Right cardiac atrium (tissue), 5 donors: ENCODE measurements around the gene PXDN. TPM values are rescaled to one million over a fixed set of nuclear protein-coding genes. Genes with fewer than 3 reads are reported as not detected.
"Not testable (repeated sequence)": the region's sequence is repeated elsewhere in the genome, so short reads cannot be mapped to it uniquely, and the experiment has no call there.

ENCODE experiments used
- ATAC-seq, 2 donors: fragments of 200-7000 bp; cut with Tn5 transposase; one replicate each; pipeline versions ENCODE4 v1.8.0 to v1.9.1; 2020; ENCODE audit warnings: moderate library complexity in 2 of 2, mild to moderate bottlenecking in 1 of 2
- DNase-seq, 3 donors: peaks; one replicate each; pipeline ENCODE4 v3.0.0-alpha.2; 2020
- H3K27ac ChIP-seq: one replicate; pipeline ENCODE4 v1.5.1; 2013; ENCODE audit warnings: mild to moderate bottlenecking, low read length, control low read depth, moderate library complexity
- H3K27me3 ChIP-seq: one replicate; pipeline ENCODE4 v1.6.1; 2013; ENCODE audit not compliant: control insufficient read depth, insufficient read depth
- H3K4me1 ChIP-seq: one replicate; pipeline ENCODE4 v1.6.1; 2013; ENCODE audit warnings: low read length; ENCODE audit not compliant: control insufficient read depth, insufficient read depth
- H3K4me3 ChIP-seq: one replicate; pipeline ENCODE4 v1.5.1; 2013; ENCODE audit warnings: low read length, control low read depth
- H3K9me3 ChIP-seq: one replicate; pipeline ENCODE4 v1.6.1; 2013; ENCODE audit warnings: low read length; ENCODE audit not compliant: control insufficient read depth
- whole genome bisulfite sequencing: extraction: QIAGEN DNeasy Blood & Tissue Kit; methylation state at CpG from one replicate; pipeline ENCODE4 v1.1.7; 2013; 5-methylcytosine and 5-hydroxymethylcytosine counted together
- intact Hi-C, 4 donors: fragments of 100-400 bp; cut with DNase I; formaldehyde crosslinking; loops; one replicate each; pipeline versions ENCODE4 v1.11.0 to v1.14.0; 2022 to 2023
- polyA plus RNA-seq: library from polyadenylated mRNA; stranded (reverse); fragments of 200-250 nt; gene quantifications from one replicate; pipeline ENCODE4 v1.2.3, GENCODE V29; 2013
- total RNA-seq, 4 donors: library from RNA; stranded (reverse); fragmentation: NEBNext Ultra II Directional; extraction: Animal tissue kit (Norgen Biotek cat#: 25700); gene quantifications; one replicate each; pipeline ENCODE4 v1.2.1, GENCODE V29; 2021
- donor health status: healthy with polysubstance abuse.
- donor health status: DM: no; HTN: yes; CAD: no.
- donor health status: DM: no; HTN: no; CAD: no.
- donor health status: DM: no; HTN: yes; CAD: no; lungs with severe emphysema.
- donor health status: DM: yes; HTN: yes; CAD: no.

The PXDN gene
- total and polyA plus RNA-seq, 5 donors: 7.6 to 40.7 (median 18.7) TPM

GRCh38 chr2:1784986-1785617 is 40.8 kb upstream of the PXDN start:
- WGBS: 81% methylated on average over 19 of the region's 19 CpGs
- DNase-seq: no peak
- ATAC-seq: no peak
- Histone ChIP-seq H3K9me3 (no peaks in the 10 kb centered on the region), H3K4me3 (no peak overlapping the region), H3K27me3 (no peaks in the 10 kb centered on the region), H3K27ac (no peak overlapping the region), H3K4me1 (no peaks in the 10 kb centered on the region)
- intact Hi-C loops: no loop called here

- ATAC-seq: peak in 1 of 2 donors; percentile 29
- WGBS: 55% methylated on average over 21 of the region's 21 CpGs
Observed at GRCh38 chr2:1784087-1784486, 39.8 kb upstream of the PXDN start.

GRCh38 chr2:1782514-1782913 is 38.2 kb upstream of the PXDN start:
- DNase-seq: no peak
- ATAC-seq: no peak
- H3K9me3 ChIP-seq: no peaks in the 10 kb centered on the region
- intact Hi-C loops: no loop called here
- H3K27ac ChIP-seq: no peak overlapping the region
- 93% methylated on average over 11 of the region's 11 CpGs for WGBS
- no peaks in the 10 kb centered on the region for H3K4me1 ChIP-seq
- no peak overlapping the region for H3K4me3 ChIP-seq
- no peaks in the 10 kb centered on the region for H3K27me3 ChIP-seq

More at GRCh38 chr2:1784087-1784486, 39.8 kb upstream of the PXDN start:
- Histone ChIP-seq H3K9me3 (no peaks in the 10 kb centered on the region), H3K4me1 (no peaks in the 10 kb centered on the region), H3K4me3 (no peak overlapping the region), H3K27ac (no peak overlapping the region), H3K27me3 (no peaks in the 10 kb centered on the region)
- no peak for DNase-seq
- intact Hi-C loops: no loop called here

- intact Hi-C loops: no loop called here
- Histone ChIP-seq H3K4me3 (no peak overlapping the region), H3K27ac (no peak overlapping the region), H3K27me3 (no peaks in the 10 kb centered on the region), H3K9me3 (no peaks in the 10 kb centered on the region), H3K4me1 (no peaks in the 10 kb centered on the region)
- DNase-seq: no peak
- no peak for ATAC-seq
- 77% methylated on average over 16 of the region's 16 CpGs for WGBS
Observed at GRCh38 chr2:1781291-1782080, 37.2 kb upstream of the PXDN start.

- no peaks in the 10 kb centered on the region for H3K9me3 ChIP-seq
- DNase-seq (no peak), ATAC-seq (no peak)
- no peaks in the 10 kb centered on the region for H3K4me1 ChIP-seq
- H3K27me3 ChIP-seq: no peaks in the 10 kb centered on the region
- intact Hi-C loops: no loop called here
- H3K4me3 ChIP-seq: no peak overlapping the region
- WGBS: 89% methylated on average over 2 of the region's 2 CpGs
- H3K27ac ChIP-seq: no peak overlapping the region
Observed at GRCh38 chr2:1780693-1781092, 36.4 kb upstream of the PXDN start.

GRCh38 chr2:1780054-1780453 is 35.7 kb upstream of the PXDN start:
- ATAC-seq, H3K4me3 ChIP-seq, H3K4me1 ChIP-seq, H3K9me3 ChIP-seq, H3K27ac ChIP-seq, intact Hi-C loops, DNase-seq, H3K27me3 ChIP-seq: not testable (repeated sequence)

GRCh38 chr2:1778566-1778965 is 34.3 kb upstream of the PXDN start:
- intact Hi-C loops: no loop called here
- ATAC-seq: no peak

GRCh38 chr2:1777781-1778180 is 33.5 kb upstream of the PXDN start:
- no peak for DNase-seq
- Histone ChIP-seq H3K27me3 (no peaks in the 10 kb centered on the region), H3K4me1 (no peaks in the 10 kb centered on the region), H3K4me3 (no peak overlapping the region), H3K27ac (no peak overlapping the region), H3K9me3 (no peaks in the 10 kb centered on the region)
- WGBS: 86% methylated on average over 5 of the region's 5 CpGs
- ATAC-seq: no peak
- intact Hi-C loops: no loop called here

More at GRCh38 chr2:1778566-1778965, 34.3 kb upstream of the PXDN start:
- DNase-seq: no peak
- Histone ChIP-seq H3K4me3 (no peak overlapping the region), H3K27me3 (no peaks in the 10 kb centered on the region), H3K4me1 (no peaks in the 10 kb centered on the region), H3K27ac (no peak overlapping the region), H3K9me3 (no peaks in the 10 kb centered on the region)
- 68% methylated on average over 4 of the region's 4 CpGs for WGBS

GRCh38 chr2:1777156-1777555 is 32.8 kb upstream of the PXDN start:
- no peak for DNase-seq
- H3K9me3 ChIP-seq: no peaks in the 10 kb centered on the region
- ATAC-seq: no peak
- no peaks in the 10 kb centered on the region for H3K27me3 ChIP-seq
- no peak overlapping the region for H3K27ac ChIP-seq
- WGBS: 88% methylated on average over 2 of the region's 2 CpGs
- no peak overlapping the region for H3K4me3 ChIP-seq
- intact Hi-C loops: no loop called here
- H3K4me1 ChIP-seq: no peaks in the 10 kb centered on the region

GRCh38 chr2:1775511-1776035 is 31.3 kb upstream of the PXDN start:
- Histone ChIP-seq H3K27me3 (no peaks in the 10 kb centered on the region), H3K9me3 (no peaks in the 10 kb centered on the region), H3K4me1 (no peaks in the 10 kb centered on the region), H3K27ac (no peak overlapping the region), H3K4me3 (no peak overlapping the region)
- WGBS: 85% methylated on average over 7 of the region's 7 CpGs
- no peak for ATAC-seq
- intact Hi-C loops: no loop called here
- DNase-seq: no peak

GRCh38 chr2:1774929-1775328 is 30.6 kb upstream of the PXDN start:
- DNase-seq (no peak), ATAC-seq (no peak)
- intact Hi-C loops: no loop called here
- no peak overlapping the region for H3K27ac ChIP-seq
- H3K4me1 ChIP-seq: no peaks in the 10 kb centered on the region
- H3K9me3 ChIP-seq: no peaks in the 10 kb centered on the region
- H3K4me3 ChIP-seq: no peak overlapping the region
- H3K27me3 ChIP-seq: no peaks in the 10 kb centered on the region
- 86% methylated on average over 3 of the region's 3 CpGs for WGBS
